ENCODE data around the gene RPS24. TPM values are rescaled to one million over a fixed set of nuclear protein-coding genes. Genes with fewer than 3 reads are reported as not detected.

RPS24 gene
- total and polyA plus RNA-seq, 2 of the 13 experiments (the other 11 are each of a cell fraction or from before 2014, with no cell fraction given): 2,690 to 3,319 TPM

DNA sequence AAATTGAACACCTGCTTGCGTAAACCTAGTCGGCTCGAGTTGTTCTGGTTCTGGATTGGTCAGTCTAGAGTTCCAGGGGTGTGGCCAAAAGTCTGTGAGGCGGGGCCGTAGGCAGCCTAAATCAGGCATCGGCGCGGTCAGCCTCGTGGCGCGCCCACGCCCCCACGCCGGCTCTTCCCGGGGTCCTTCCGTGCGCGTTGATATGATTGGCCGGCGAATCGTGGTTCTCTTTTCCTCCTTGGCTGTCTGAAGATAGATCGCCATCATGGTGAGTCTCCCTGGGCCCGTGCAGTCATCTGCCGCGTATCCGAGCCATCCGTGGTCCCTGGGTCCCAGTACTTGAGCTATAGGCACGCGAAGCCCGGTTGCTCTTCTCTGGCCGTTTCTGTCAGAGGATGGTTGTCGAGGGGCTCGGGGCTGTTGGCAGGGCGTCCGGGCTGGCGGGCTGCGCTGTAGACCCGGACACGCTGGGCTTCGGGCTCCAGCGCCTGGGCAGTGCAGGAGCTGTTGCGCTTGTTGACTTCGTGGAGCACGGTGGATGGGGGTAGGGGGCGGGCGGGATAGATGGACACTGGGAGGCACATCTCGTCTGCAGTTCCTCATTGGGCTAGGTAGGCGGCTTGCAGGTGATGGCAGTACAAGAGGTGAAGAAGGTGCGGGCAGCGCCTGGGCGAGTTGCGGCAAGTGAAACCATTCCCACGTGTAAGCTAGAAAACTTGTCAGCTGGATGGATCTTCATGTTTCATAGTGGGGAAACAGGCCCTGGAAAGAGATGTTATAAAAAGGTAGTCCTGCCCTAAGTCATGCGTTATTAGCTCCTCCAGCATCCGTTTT, at the start of gene RPS24 (continued):
- TF ChIP-seq NFATC3 (CRISPR knock-in tag; IDR thresholded peaks at IDR 0.05) (no peak), ZNF446 (CRISPR knock-in tag; IDR thresholded peaks at IDR 0.05) (no peak), ZNF451 (CRISPR knock-in tag; IDR thresholded peaks at IDR 0.05) (0 out of 2 replicates have a peak, but pooled peaks have one; percentile 61), MTA1 (CRISPR knock-in tag; IDR thresholded peaks at IDR 0.05; ENCODE audit: borderline replicate concordance) (peak; percentile 42; the same call in 1 of the 2 replicates), NPAS2 (CRISPR knock-in tag; IDR thresholded peaks at IDR 0.05; ENCODE audit: borderline replicate concordance) (no peak), ZNF382 (CRISPR knock-in tag; IDR thresholded peaks at IDR 0.05; ENCODE audit: borderline replicate concordance) (no peak), ZNF17 (CRISPR knock-in tag; IDR thresholded peaks at IDR 0.05) (no peak), ZNF235 (CRISPR knock-in tag; IDR thresholded peaks at IDR 0.05; ENCODE audit: borderline replicate concordance) (no peak), KLF9 (CRISPR knock-in tag; IDR thresholded peaks at IDR 0.05; ENCODE audit: low read depth) (no peak), ZNF44 (CRISPR knock-in tag; IDR thresholded peaks at IDR 0.05) (0 out of 2 replicates have a peak, but pooled peaks have one; percentile 79), SNAI1 (CRISPR knock-in tag; IDR thresholded peaks at IDR 0.05; ENCODE audit: borderline replicate concordance) (peak; percentile 33; the same call in 1 of the 2 replicates), ZNF225 (CRISPR knock-in tag; IDR thresholded peaks at IDR 0.05) (peak; percentile 79; the same call in 1 of the 2 replicates), ZNF670 (CRISPR knock-in tag; IDR thresholded peaks at IDR 0.05; ENCODE audit: borderline replicate concordance) (0 out of 2 replicates have a peak, but pooled peaks have one; percentile 63), KDM6A (CRISPR knock-in tag; IDR thresholded peaks at IDR 0.05; ENCODE audit: low read depth) (no peak), TBX3 (IDR thresholded peaks at IDR 0.05; ENCODE audit: borderline replicate concordance) (no peak), EHMT2 (IDR thresholded peaks at IDR 0.05; ENCODE audit: borderline replicate concordance, low read depth, low read length) (no peak), AGO2 (optimal IDR thresholded peaks at IDR 0.05; ENCODE audit: low read depth, low read length) (peak; percentile 91), HNRNPLL (IDR thresholded peaks at IDR 0.05; ENCODE audit: low read depth, low read length, poor library complexity, severe bottlenecking) (peak; percentile 66)
- TF ChIP-seq, protein P1, sequence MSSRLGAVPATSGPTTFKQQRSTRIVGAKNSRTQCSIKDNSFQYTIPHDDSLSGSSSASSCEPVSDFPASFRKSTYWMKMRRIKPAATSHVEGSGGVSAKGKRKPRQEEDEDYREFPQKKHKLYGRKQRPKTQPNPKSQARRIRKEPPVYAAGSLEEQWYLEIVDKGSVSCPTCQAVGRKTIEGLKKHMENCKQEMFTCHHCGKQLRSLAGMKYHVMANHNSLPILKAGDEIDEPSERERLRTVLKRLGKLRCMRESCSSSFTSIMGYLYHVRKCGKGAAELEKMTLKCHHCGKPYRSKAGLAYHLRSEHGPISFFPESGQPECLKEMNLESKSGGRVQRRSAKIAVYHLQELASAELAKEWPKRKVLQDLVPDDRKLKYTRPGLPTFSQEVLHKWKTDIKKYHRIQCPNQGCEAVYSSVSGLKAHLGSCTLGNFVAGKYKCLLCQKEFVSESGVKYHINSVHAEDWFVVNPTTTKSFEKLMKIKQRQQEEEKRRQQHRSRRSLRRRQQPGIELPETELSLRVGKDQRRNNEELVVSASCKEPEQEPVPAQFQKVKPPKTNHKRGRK (CRISPR knock-in tag; IDR thresholded peaks at IDR 0.05): no peak
- TF ChIP-seq, protein P2, sequence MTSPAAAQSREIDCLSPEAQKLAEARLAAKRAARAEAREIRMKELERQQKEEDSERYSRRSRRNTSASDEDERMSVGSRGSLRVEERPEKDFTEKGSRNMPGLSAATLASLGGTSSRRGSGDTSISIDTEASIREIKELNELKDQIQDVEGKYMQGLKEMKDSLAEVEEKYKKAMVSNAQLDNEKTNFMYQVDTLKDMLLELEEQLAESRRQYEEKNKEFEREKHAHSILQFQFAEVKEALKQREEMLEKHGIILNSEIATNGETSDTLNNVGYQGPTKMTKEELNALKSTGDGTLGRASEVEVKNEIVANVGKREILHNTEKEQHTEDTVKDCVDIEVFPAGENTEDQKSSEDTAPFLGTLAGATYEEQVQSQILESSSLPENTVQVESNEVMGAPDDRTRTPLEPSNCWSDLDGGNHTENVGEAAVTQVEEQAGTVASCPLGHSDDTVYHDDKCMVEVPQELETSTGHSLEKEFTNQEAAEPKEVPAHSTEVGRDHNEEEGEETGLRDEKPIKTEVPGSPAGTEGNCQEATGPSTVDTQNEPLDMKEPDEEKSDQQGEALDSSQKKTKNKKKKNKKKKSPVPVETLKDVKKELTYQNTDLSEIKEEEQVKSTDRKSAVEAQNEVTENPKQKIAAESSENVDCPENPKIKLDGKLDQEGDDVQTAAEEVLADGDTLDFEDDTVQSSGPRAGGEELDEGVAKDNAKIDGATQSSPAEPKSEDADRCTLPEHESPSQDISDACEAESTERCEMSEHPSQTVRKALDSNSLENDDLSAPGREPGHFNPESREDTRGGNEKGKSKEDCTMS (CRISPR knock-in tag; conservative IDR thresholded peaks at IDR 0.05): no peak
- TF ChIP-seq, protein P3, sequence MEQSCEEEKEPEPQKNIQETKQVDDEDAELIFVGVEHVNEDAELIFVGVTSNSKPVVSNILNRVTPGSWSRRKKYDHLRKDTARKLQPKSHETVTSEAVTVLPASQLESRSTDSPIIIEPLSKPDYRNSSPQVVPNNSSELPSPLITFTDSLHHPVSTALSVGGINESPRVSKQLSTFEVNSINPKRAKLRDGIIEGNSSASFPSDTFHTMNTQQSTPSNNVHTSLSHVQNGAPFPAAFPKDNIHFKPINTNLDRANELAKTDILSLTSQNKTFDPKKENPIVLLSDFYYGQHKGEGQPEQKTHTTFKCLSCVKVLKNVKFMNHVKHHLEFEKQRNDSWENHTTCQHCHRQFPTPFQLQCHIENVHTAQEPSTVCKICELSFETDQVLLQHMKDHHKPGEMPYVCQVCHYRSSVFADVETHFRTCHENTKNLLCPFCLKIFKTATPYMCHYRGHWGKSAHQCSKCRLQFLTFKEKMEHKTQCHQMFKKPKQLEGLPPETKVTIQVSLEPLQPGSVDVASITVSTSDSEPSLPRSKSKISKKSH (CRISPR knock-in tag; IDR thresholded peaks at IDR 0.05; ENCODE audit: borderline replicate concordance): peak; percentile 75; the same call in 1 of the 2 replicates
- TF ChIP-seq, protein P4, sequence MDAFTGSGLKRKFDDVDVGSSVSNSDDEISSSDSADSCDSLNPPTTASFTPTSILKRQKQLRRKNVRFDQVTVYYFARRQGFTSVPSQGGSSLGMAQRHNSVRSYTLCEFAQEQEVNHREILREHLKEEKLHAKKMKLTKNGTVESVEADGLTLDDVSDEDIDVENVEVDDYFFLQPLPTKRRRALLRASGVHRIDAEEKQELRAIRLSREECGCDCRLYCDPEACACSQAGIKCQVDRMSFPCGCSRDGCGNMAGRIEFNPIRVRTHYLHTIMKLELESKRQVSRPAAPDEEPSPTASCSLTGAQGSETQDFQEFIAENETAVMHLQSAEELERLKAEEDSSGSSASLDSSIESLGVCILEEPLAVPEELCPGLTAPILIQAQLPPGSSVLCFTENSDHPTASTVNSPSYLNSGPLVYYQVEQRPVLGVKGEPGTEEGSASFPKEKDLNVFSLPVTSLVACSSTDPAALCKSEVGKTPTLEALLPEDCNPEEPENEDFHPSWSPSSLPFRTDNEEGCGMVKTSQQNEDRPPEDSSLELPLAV (CRISPR knock-in tag; conservative IDR thresholded peaks at IDR 0.05; ENCODE audit: low read depth): no peak

Measured in HepG2 (cell line).